Neural progenitor cell (in vitro differentiated cells): ENCODE data around the gene MARCHF2. TPM values are rescaled to one million over a fixed set of nuclear protein-coding genes. Genes with fewer than 3 reads are reported as not detected.
A peak's percentile ranks its signal among the peaks of the same experiment; 100 is the strongest.

Experiments used
- DNase-seq: peaks from one replicate; pipeline ENCODE4 v3.0.0-alpha.2; 2016; ENCODE audit warnings: low spot score
- H2AFZ ChIP-seq: fragments of 200-600 bp; sonication (generic); replicated peaks from 2 replicates; pipeline ENCODE4 v1.6.1; 2016; ENCODE audit warnings: antibody characterized with exemption
- H3F3A ChIP-seq: fragments of 200-600 bp; sonication (generic); 2 replicates; pipeline ENCODE4 v1.6.1; 2016; ENCODE audit warnings: antibody characterized with exemption, low read depth
- H3K27ac ChIP-seq: fragments of 200-600 bp; sonication (generic); 2 replicates; pipeline ENCODE4 v1.5.1; 2016; ENCODE audit warnings: mild to moderate bottlenecking
- H3K27me3 ChIP-seq: fragments of 200-600 bp; sonication (generic); 2 replicates; pipeline ENCODE4 v1.6.1; 2016; ENCODE audit warnings: mild to moderate bottlenecking, moderate library complexity
- H3K36me3 ChIP-seq: fragments of 200-600 bp; sonication (generic); 2 replicates; pipeline ENCODE4 v1.5.1; 2016
- H3K4me1 ChIP-seq: fragments of 200-600 bp; sonication (generic); 2 replicates; pipeline ENCODE4 v1.6.1; 2016; ENCODE audit warnings: mixed run types
- H3K4me2 ChIP-seq: fragments of 200-600 bp; sonication (generic); 2 replicates; pipeline ENCODE4 v1.6.1; 2016
- H3K4me3 ChIP-seq: fragments of 200-600 bp; sonication (generic); 2 replicates; pipeline ENCODE4 v1.5.1; 2016
- H3K79me2 ChIP-seq: fragments of 200-600 bp; sonication (generic); 2 replicates; pipeline ENCODE4 v1.6.1; 2016; ENCODE audit warnings: low read depth
- H3K9ac ChIP-seq: fragments of 200-600 bp; sonication (generic); 2 replicates; pipeline ENCODE4 v1.6.1; 2016
- H3K9me3 ChIP-seq: fragments of 200-600 bp; sonication (generic); 2 replicates; pipeline ENCODE4 v1.5.1; 2016; ENCODE audit warnings: low read depth
- H4K20me1 ChIP-seq: fragments of 200-600 bp; sonication (generic); 2 replicates; pipeline ENCODE4 v1.6.1; 2016; ENCODE audit warnings: low read depth
- H3K27ac Mint-ChIP-seq: 3 replicates; pipeline ENCODE4 v1.8.0; 2021; ENCODE audit warnings: mixed read lengths
- H3K27me3 Mint-ChIP-seq: 2 replicates; pipeline ENCODE4 v1.8.0; 2022; ENCODE audit warnings: low read depth, mild to moderate bottlenecking, inconsistent platforms, moderate library complexity, mixed read lengths; ENCODE audit not compliant: insufficient read depth
- H3K36me3 Mint-ChIP-seq: 3 replicates; pipeline ENCODE4 v1.8.0; 2021; ENCODE audit warnings: mixed read lengths
- H3K4me1 Mint-ChIP-seq: 3 replicates; pipeline ENCODE4 v1.8.0; 2021; ENCODE audit warnings: mixed read lengths
- H3K4me3 Mint-ChIP-seq: 3 replicates; pipeline ENCODE4 v1.8.0; 2021; ENCODE audit warnings: mild to moderate bottlenecking, moderate library complexity, mixed read lengths
- H3K9me3 Mint-ChIP-seq: 3 replicates; pipeline ENCODE4 v1.8.0; 2020; ENCODE audit warnings: mixed read lengths
- CTCF ChIP-seq: fragments of 200-600 bp; sonication (generic); IDR thresholded peaks from 2 replicates; pipeline ENCODE4 v1.5.1; 2017; ENCODE audit warnings: antibody characterized with exemption, mild to moderate bottlenecking
- EZH2 ChIP-seq: fragments of 200-600 bp; sonication (generic); IDR thresholded peaks from 2 replicates; pipeline ENCODE4 v1.6.1; 2017; ENCODE audit warnings: antibody characterized with exemption, mild to moderate bottlenecking, moderate library complexity
- EZH2phosphoT487 ChIP-seq: fragments of 200-600 bp; sonication (generic); IDR thresholded peaks from 2 replicates; pipeline ENCODE4 v1.6.1; 2017; ENCODE audit warnings: antibody characterized with exemption
- microRNA-seq: library from miRNA; unstranded; fragments of <30 nt; microRNA quantifications from one replicate; pipeline ENCODE4, GENCODE V29; 2016
- small RNA-seq: library from RNA; depleted of rRNA; stranded (forward); fragments of <200 nt; gene quantifications from one replicate; pipeline ENCODE3, GENCODE V24; 2015
- total RNA-seq: library from RNA; depleted of rRNA; stranded (reverse); fragments of >200 nt; gene quantifications from 2 replicates; pipeline ENCODE4 v1.2.3, GENCODE V29; 2015; ENCODE audit warnings: low replicate concordance

MARCHF2 gene
- total RNA-seq, 1 donor from 2014 or later = 27.0 TPM

GRCh38 chr19:8486661-8487136 lies 73.6 kb downstream of the MARCHF2 start:
- H3K4me3 Mint-ChIP-seq = no peak overlapping the region
- H4K20me1 ChIP-seq = peaks cover 61% of the 10 kb centered on the region

GRCh38 chr19:8487137-8487851 lies 74.2 kb downstream of the MARCHF2 start:
- no peaks in the 10 kb centered on the region for H3K27me3 ChIP-seq
- H3K9me3 ChIP-seq = no peaks in the 10 kb centered on the region
- peak overlapping the region; percentile 92 for H3K27ac Mint-ChIP-seq
- peaks cover 45% of the 10 kb centered on the region for H3K79me2 ChIP-seq
- H3K9ac ChIP-seq = no peak overlapping the region
- peaks cover 8% of the 10 kb centered on the region for H3K27me3 Mint-ChIP-seq
- H3K36me3 Mint-ChIP-seq = peaks cover 39% of the 10 kb centered on the region
- DNase-seq = no peak
- peak overlapping the region; percentile 70 for H3K4me2 ChIP-seq
- peaks cover 57% of the 10 kb centered on the region for H3F3A ChIP-seq
- H3K4me3 ChIP-seq = no peak overlapping the region
- TF ChIP-seq CTCF (no peak), EZH2phosphoT487 (no peak), EZH2 (no peak)
- H3K36me3 ChIP-seq = no peaks in the 10 kb centered on the region
- H3K27ac ChIP-seq = peak overlapping the region; percentile 97
- H3K4me1 ChIP-seq = peaks cover 41% of the 10 kb centered on the region
- no peak overlapping the region for H3K4me3 Mint-ChIP-seq
- peaks cover 56% of the 10 kb centered on the region for H4K20me1 ChIP-seq
- no peak overlapping the region for H2AFZ ChIP-seq
- no peaks in the 10 kb centered on the region for H3K9me3 Mint-ChIP-seq
- peaks cover 30% of the 10 kb centered on the region for H3K4me1 Mint-ChIP-seq

More at GRCh38 chr19:8486661-8487136, 73.6 kb downstream of the MARCHF2 start:
- Histone ChIP-seq H2AFZ (no peak overlapping the region), H3K79me2 (peaks cover 51% of the 10 kb centered on the region), H3K4me3 (no peak overlapping the region), H3K36me3 (no peaks in the 10 kb centered on the region), H3K9me3 (no peaks in the 10 kb centered on the region), H3K4me2 (peak overlapping the region; percentile 70), H3K9ac (no peak overlapping the region), H3F3A (peaks cover 56% of the 10 kb centered on the region), H3K27ac (peak overlapping the region; percentile 97), H3K4me1 (peaks cover 41% of the 10 kb centered on the region), H3K27me3 (no peaks in the 10 kb centered on the region)
- H3K4me1 Mint-ChIP-seq = peaks cover 30% of the 10 kb centered on the region
- peaks cover 39% of the 10 kb centered on the region for H3K36me3 Mint-ChIP-seq
- peak; percentile 53 for DNase-seq
- H3K27ac Mint-ChIP-seq = peak overlapping the region; percentile 89
- peaks cover 6% of the 10 kb centered on the region for H3K27me3 Mint-ChIP-seq
- H3K9me3 Mint-ChIP-seq = no peaks in the 10 kb centered on the region
- TF ChIP-seq CTCF (no peak), EZH2phosphoT487 (no peak), EZH2 (no peak)

- Histone ChIP-seq H4K20me1 (peaks cover 45% of the 10 kb centered on the region), H3K9me3 (no peaks in the 10 kb centered on the region)
These were observed 75.3 kb downstream of the MARCHF2 start for GRCh38 chr19:8488365-8488764.

More at GRCh38 chr19:8488365-8488764, 75.3 kb downstream of the MARCHF2 start:
- Histone ChIP-seq H2AFZ (no peak overlapping the region), H3K27ac (peak overlapping the region; percentile 97), H3K4me2 (peak overlapping the region; percentile 70), H3K27me3 (no peaks in the 10 kb centered on the region), H3K79me2 (peaks cover 34% of the 10 kb centered on the region), H3F3A (peaks cover 53% of the 10 kb centered on the region), H3K36me3 (no peaks in the 10 kb centered on the region), H3K4me3 (no peak overlapping the region), H3K4me1 (peaks cover 41% of the 10 kb centered on the region), H3K9ac (no peak overlapping the region)
- no peak for TF ChIP-seq EZH2
- no peak overlapping the region for H3K4me3 Mint-ChIP-seq
- peaks cover 32% of the 10 kb centered on the region for H3K36me3 Mint-ChIP-seq
- H3K27me3 Mint-ChIP-seq = peaks cover 8% of the 10 kb centered on the region
- peak overlapping the region; percentile 92 for H3K27ac Mint-ChIP-seq
- H3K9me3 Mint-ChIP-seq = no peaks in the 10 kb centered on the region
- DNase-seq = peak; percentile 89
- H3K4me1 Mint-ChIP-seq = peaks cover 30% of the 10 kb centered on the region

Small RNA genes within 50 kb of the gene (microRNA-seq; reads per million reads assigned to microRNA genes)
- 1.5 reads per million for gene MIR4999

Small RNA genes within 50 kb of the gene (small RNA-seq; reads per million reads assigned to genes)
- gene MIR4999 = not detected

Other genes starting within 250 kb of the MARCHF2 start
- 34.1 and 76.0 TPM in 2 replicates for gene CERS4, start 203.9 kb upstream of the MARCHF2 start, total RNA-seq
- 22.4 and 52.5 TPM in 2 replicates for gene CD320, start 104.9 kb upstream of the MARCHF2 start, total RNA-seq
- gene NDUFA7, start 91.9 kb upstream of the MARCHF2 start, total RNA-seq = 21.0 and 54.1 TPM in 2 replicates
- 296 and 550 TPM in 2 replicates for gene RPS28, start 91.8 kb upstream of the MARCHF2 start, total RNA-seq
- gene KANK3, start 70.0 kb upstream of the MARCHF2 start, total RNA-seq = 1.9 TPM in 1 of 2 replicates, not detected in the other
- gene ANGPTL4, start 49.1 kb upstream of the MARCHF2 start, total RNA-seq = 1.9 TPM in 1 of 2 replicates, not detected in the other
- gene RAB11B, start 22.9 kb upstream of the MARCHF2 start, total RNA-seq = 17.1 and 32.3 TPM in 2 replicates
- 118 and 156 TPM in 2 replicates for gene HNRNPM, start 31.7 kb downstream of the MARCHF2 start, total RNA-seq
- gene PRAM1, start 89.3 kb downstream of the MARCHF2 start, total RNA-seq = 0.22 and 0.56 TPM in 2 replicates
- gene ZNF414, start 100.9 kb downstream of the MARCHF2 start, total RNA-seq = 1.8 and 8.9 TPM in 2 replicates
- 0.09 and 0.15 TPM in 2 replicates for gene MYO1F, start 164.1 kb downstream of the MARCHF2 start, total RNA-seq
- 5.8 and 7.9 TPM in 2 replicates for gene ADAMTS10, start 197.4 kb downstream of the MARCHF2 start, total RNA-seq
- not detected in 2 replicates for gene NFILZ, start 217.3 kb downstream of the MARCHF2 start, total RNA-seq